ENCODE measurements around the gene MAP3K15.

Gene MAP3K15

GRCh38 chrX:19331831-19332230, 183.5 kb downstream of the MAP3K15 start:
- H3K27ac ChIP-seq, result no peak overlapping the region
- no peak for TF ChIP-seq CTCF (IDR thresholded peaks at IDR 0.05)
- TF ChIP-seq ZFX (IDR thresholded peaks at IDR 0.05; ENCODE audit: borderline replicate concordance), result no peak

- TF ChIP-seq CTCF (IDR thresholded peaks at IDR 0.05) (no peak), ZFX (IDR thresholded peaks at IDR 0.05; ENCODE audit: borderline replicate concordance) (no peak)
- no peak overlapping the region for H3K27ac ChIP-seq
Measured at GRCh38 chrX:19326567-19326966, 188.7 kb downstream of the MAP3K15 start.
